Measurements from ENCODE around the gene BAIAP2L1. TPM values are rescaled to one million over a fixed set of nuclear protein-coding genes. Genes with fewer than 3 reads are reported as not detected.

The BAIAP2L1 gene
- total and polyA plus RNA-seq, 4 donors = 0.23 to 5.4 (median 2.7) TPM

GRCh38 chr7:98339043-98339442 is 61.8 kb downstream of the BAIAP2L1 start:
- 92 to 95% methylated on average over 3 of the region's 3 CpGs for WGBS, 2 donors
- no peaks in the 10 kb centered on the region for H3K36me3 ChIP-seq (ENCODE audit: control insufficient read depth in 1 of 2, insufficient read depth in 2 of 2, low read length in 1 of 2)
- DNase-seq (no peak), ATAC-seq (ENCODE audit: low FRiP score) (no peak)
- no peak overlapping the region for H3K27ac ChIP-seq (ENCODE audit: low read depth in 1 of 2, low read length in 2 of 2)
- H3K4me3 ChIP-seq (ENCODE audit: low read length in 2 of 2) = no peak overlapping the region
- no peaks in the 10 kb centered on the region for H3K4me1 ChIP-seq (ENCODE audit: control insufficient read depth in 1 of 2, insufficient read depth in 2 of 2, low read length in 2 of 2)
- intact Hi-C loops (cut with DNase I) = no loop called here
- H3K27me3 ChIP-seq (ENCODE audit: control insufficient read depth in 1 of 2, insufficient read depth in 2 of 2, low read length in 1 of 2) = no peaks in the 10 kb centered on the region
- no peaks in the 10 kb centered on the region for H3K9me3 ChIP-seq (ENCODE audit: control insufficient read depth, low read length)

GRCh38 chr7:98338441-98338840 is 62.4 kb downstream of the BAIAP2L1 start:
- H3K4me1 ChIP-seq (ENCODE audit: control insufficient read depth in 1 of 2, insufficient read depth in 2 of 2, low read length in 2 of 2) = no peaks in the 10 kb centered on the region
- no peak overlapping the region for H3K4me3 ChIP-seq (ENCODE audit: low read length in 2 of 2)
- intact Hi-C loops (cut with DNase I) = no loop called here
- 95 to 96% methylated on average over 6 of the region's 6 CpGs for WGBS, 2 donors
- no peak for ATAC-seq (ENCODE audit: low FRiP score)
- H3K36me3 ChIP-seq (ENCODE audit: control insufficient read depth in 1 of 2, insufficient read depth in 2 of 2, low read length in 1 of 2) = no peaks in the 10 kb centered on the region
- H3K27ac ChIP-seq (ENCODE audit: low read depth in 1 of 2, low read length in 2 of 2) = no peak overlapping the region
- H3K27me3 ChIP-seq (ENCODE audit: control insufficient read depth in 1 of 2, insufficient read depth in 2 of 2, low read length in 1 of 2) = no peaks in the 10 kb centered on the region
- H3K9me3 ChIP-seq (ENCODE audit: control insufficient read depth, low read length) = no peaks in the 10 kb centered on the region
- DNase-seq = no peak

- 93 to 95% methylated on average over 8 of the region's 8 CpGs for WGBS, 2 donors
- ATAC-seq (ENCODE audit: low FRiP score) (no peak), DNase-seq (no peak)
- Histone ChIP-seq H3K4me3 (ENCODE audit: low read length in 2 of 2) (no peak overlapping the region), H3K27me3 (ENCODE audit: control insufficient read depth in 1 of 2, insufficient read depth in 2 of 2, low read length in 1 of 2) (no peaks in the 10 kb centered on the region), H3K9me3 (ENCODE audit: control insufficient read depth, low read length) (no peaks in the 10 kb centered on the region), H3K4me1 (ENCODE audit: control insufficient read depth in 1 of 2, insufficient read depth in 2 of 2, low read length in 2 of 2) (no peaks in the 10 kb centered on the region), H3K27ac (ENCODE audit: low read depth in 1 of 2, low read length in 2 of 2) (no peak overlapping the region), H3K36me3 (ENCODE audit: control insufficient read depth in 1 of 2, insufficient read depth in 2 of 2, low read length in 1 of 2) (no peaks in the 10 kb centered on the region)
- intact Hi-C loops (cut with DNase I) = no loop called here
Measured at GRCh38 chr7:98335411-98335977, 65.4 kb downstream of the BAIAP2L1 start.

GRCh38 chr7:98334081-98334480 is 66.8 kb downstream of the BAIAP2L1 start:
- ATAC-seq (ENCODE audit: low FRiP score) (no peak), DNase-seq (no peak)
- Histone ChIP-seq H3K36me3 (ENCODE audit: control insufficient read depth in 1 of 2, insufficient read depth in 2 of 2, low read length in 1 of 2) (no peaks in the 10 kb centered on the region), H3K27ac (ENCODE audit: low read depth in 1 of 2, low read length in 2 of 2) (no peak overlapping the region), H3K27me3 (ENCODE audit: control insufficient read depth in 1 of 2, insufficient read depth in 2 of 2, low read length in 1 of 2) (no peaks in the 10 kb centered on the region), H3K4me1 (ENCODE audit: control insufficient read depth in 1 of 2, insufficient read depth in 2 of 2, low read length in 2 of 2) (no peaks in the 10 kb centered on the region), H3K9me3 (ENCODE audit: control insufficient read depth, low read length) (peaks cover 2% of the 10 kb centered on the region), H3K4me3 (ENCODE audit: low read length in 2 of 2) (no peak overlapping the region)
- WGBS, 2 donors = 18 to 35% methylated on average over 1 of the region's 1 CpG
- intact Hi-C loops (cut with DNase I) = no loop called here

- Histone ChIP-seq H3K9me3 (ENCODE audit: control insufficient read depth, low read length) (peaks cover 3% of the 10 kb centered on the region), H3K4me1 (ENCODE audit: control insufficient read depth in 1 of 2, insufficient read depth in 2 of 2, low read length in 2 of 2) (no peaks in the 10 kb centered on the region), H3K27me3 (ENCODE audit: control insufficient read depth in 1 of 2, insufficient read depth in 2 of 2, low read length in 1 of 2) (no peaks in the 10 kb centered on the region), H3K4me3 (ENCODE audit: low read length in 2 of 2) (no peak overlapping the region), H3K27ac (ENCODE audit: low read depth in 1 of 2, low read length in 2 of 2) (no peak overlapping the region), H3K36me3 (ENCODE audit: control insufficient read depth in 1 of 2, insufficient read depth in 2 of 2, low read length in 1 of 2) (no peaks in the 10 kb centered on the region)
- DNase-seq (no peak), ATAC-seq (ENCODE audit: low FRiP score) (no peak)
- WGBS, 2 donors = 83 to 86% methylated on average over 5 of the region's 5 CpGs
- intact Hi-C loops (cut with DNase I) = no loop called here
Measured at GRCh38 chr7:98330926-98331529, 69.9 kb downstream of the BAIAP2L1 start.

GRCh38 chr7:98329791-98330373 is 71.0 kb downstream of the BAIAP2L1 start:
- WGBS, 2 donors = 62 to 63% methylated on average over 9 of the region's 9 CpGs
- Histone ChIP-seq H3K27ac (ENCODE audit: low read depth in 1 of 2, low read length in 2 of 2) (no peak overlapping the region), H3K27me3 (ENCODE audit: control insufficient read depth in 1 of 2, insufficient read depth in 2 of 2, low read length in 1 of 2) (no peaks in the 10 kb centered on the region), H3K9me3 (ENCODE audit: control insufficient read depth, low read length) (peaks cover 5% of the 10 kb centered on the region), H3K4me3 (ENCODE audit: low read length in 2 of 2) (no peak overlapping the region), H3K36me3 (ENCODE audit: control insufficient read depth in 1 of 2, insufficient read depth in 2 of 2, low read length in 1 of 2) (no peaks in the 10 kb centered on the region), H3K4me1 (ENCODE audit: control insufficient read depth in 1 of 2, insufficient read depth in 2 of 2, low read length in 2 of 2) (no peaks in the 10 kb centered on the region)
- intact Hi-C loops (cut with DNase I) = no loop called here
- no peak for DNase-seq
- ATAC-seq (ENCODE audit: low FRiP score) = no peak

- ATAC-seq (ENCODE audit: low FRiP score) (no peak), DNase-seq (no peak)
- Histone ChIP-seq H3K27ac (ENCODE audit: low read depth in 1 of 2, low read length in 2 of 2) (no peak overlapping the region), H3K36me3 (ENCODE audit: control insufficient read depth in 1 of 2, insufficient read depth in 2 of 2, low read length in 1 of 2) (no peaks in the 10 kb centered on the region), H3K9me3 (ENCODE audit: control insufficient read depth, low read length) (peaks cover 5% of the 10 kb centered on the region), H3K27me3 (ENCODE audit: control insufficient read depth in 1 of 2, insufficient read depth in 2 of 2, low read length in 1 of 2) (no peaks in the 10 kb centered on the region), H3K4me1 (ENCODE audit: control insufficient read depth in 1 of 2, insufficient read depth in 2 of 2, low read length in 2 of 2) (no peaks in the 10 kb centered on the region), H3K4me3 (ENCODE audit: low read length in 2 of 2) (no peak overlapping the region)
- 32 to 34% methylated on average over 14 of the region's 14 CpGs for WGBS, 2 donors
- intact Hi-C loops (cut with DNase I) = no loop called here
Measured at GRCh38 chr7:98329100-98329790, 71.6 kb downstream of the BAIAP2L1 start.

GRCh38 chr7:98324782-98325181 is 76.1 kb downstream of the BAIAP2L1 start:
- intact Hi-C loops (cut with DNase I) = no loop called here
- Histone ChIP-seq H3K27me3 (ENCODE audit: control insufficient read depth in 1 of 2, insufficient read depth in 2 of 2, low read length in 1 of 2) (no peaks in the 10 kb centered on the region), H3K4me3 (ENCODE audit: low read length in 2 of 2) (no peak overlapping the region), H3K9me3 (ENCODE audit: control insufficient read depth, low read length) (peaks cover 9% of the 10 kb centered on the region), H3K27ac (ENCODE audit: low read depth in 1 of 2, low read length in 2 of 2) (no peak overlapping the region), H3K4me1 (ENCODE audit: control insufficient read depth in 1 of 2, insufficient read depth in 2 of 2, low read length in 2 of 2) (no peaks in the 10 kb centered on the region), H3K36me3 (ENCODE audit: control insufficient read depth in 1 of 2, insufficient read depth in 2 of 2, low read length in 1 of 2) (no peaks in the 10 kb centered on the region)
- WGBS, 2 donors = 93 to 95% methylated on average over 6 of the region's 6 CpGs
- ATAC-seq (ENCODE audit: low FRiP score) (no peak), DNase-seq (no peak)
